Endothelial cell (in vitro differentiated cells): ENCODE data around the gene PPP3CA. TPM values are rescaled to one million over a fixed set of nuclear protein-coding genes. Genes with fewer than 3 reads are reported as not detected.

Source experiments
- DNase-seq: peaks from one replicate; pipeline ENCODE4 v3.0.0; 2021; ENCODE audit warnings: low spot score
- H3K27ac Mint-ChIP-seq: one replicate; pipeline ENCODE4 v1.8.0; 2021; ENCODE audit warnings: mixed read lengths, inconsistent platforms; ENCODE audit not compliant: unreplicated experiment
- H3K27me3 Mint-ChIP-seq: one replicate; pipeline ENCODE4 v1.8.0; 2021; ENCODE audit warnings: mild to moderate bottlenecking, moderate library complexity, mixed read lengths, inconsistent platforms; ENCODE audit not compliant: unreplicated experiment
- H3K36me3 Mint-ChIP-seq: one replicate; pipeline ENCODE4 v1.8.0; 2021; ENCODE audit warnings: mild to moderate bottlenecking, low read depth, mixed read lengths, inconsistent platforms; ENCODE audit not compliant: unreplicated experiment
- H3K4me1 Mint-ChIP-seq: one replicate; pipeline ENCODE4 v1.8.0; 2021; ENCODE audit warnings: mild to moderate bottlenecking, mixed read lengths, inconsistent platforms; ENCODE audit not compliant: unreplicated experiment
- H3K4me3 Mint-ChIP-seq: one replicate; pipeline ENCODE4 v1.8.0; 2021; ENCODE audit warnings: mild to moderate bottlenecking, mixed read lengths, inconsistent platforms; ENCODE audit not compliant: unreplicated experiment
- H3K9me3 Mint-ChIP-seq: one replicate; pipeline ENCODE4 v1.8.0; 2021; ENCODE audit warnings: mixed read lengths, inconsistent platforms; ENCODE audit not compliant: unreplicated experiment
- total RNA-seq: library from RNA; stranded (reverse); fragmentation: NEBNext Ultra II Directional; extraction: Animal tissue kit (Norgen Biotek cat#: 25700); gene quantifications from one replicate; pipeline ENCODE4 v1.2.1, GENCODE V29; 2021; ENCODE audit not compliant: unreplicated experiment
- TF ChIP-seq, protein P1 (sequence below): fragments of 200-600 bp; sonication (generic); IDR thresholded peaks from one replicate; pipeline ENCODE4 v1.5.0; 2021; ENCODE audit warnings: antibody characterized with exemption; ENCODE audit not compliant: unreplicated experiment

Gene PPP3CA
- total RNA-seq, 1 donor from 2014 or later = 60.5 TPM

DNA sequence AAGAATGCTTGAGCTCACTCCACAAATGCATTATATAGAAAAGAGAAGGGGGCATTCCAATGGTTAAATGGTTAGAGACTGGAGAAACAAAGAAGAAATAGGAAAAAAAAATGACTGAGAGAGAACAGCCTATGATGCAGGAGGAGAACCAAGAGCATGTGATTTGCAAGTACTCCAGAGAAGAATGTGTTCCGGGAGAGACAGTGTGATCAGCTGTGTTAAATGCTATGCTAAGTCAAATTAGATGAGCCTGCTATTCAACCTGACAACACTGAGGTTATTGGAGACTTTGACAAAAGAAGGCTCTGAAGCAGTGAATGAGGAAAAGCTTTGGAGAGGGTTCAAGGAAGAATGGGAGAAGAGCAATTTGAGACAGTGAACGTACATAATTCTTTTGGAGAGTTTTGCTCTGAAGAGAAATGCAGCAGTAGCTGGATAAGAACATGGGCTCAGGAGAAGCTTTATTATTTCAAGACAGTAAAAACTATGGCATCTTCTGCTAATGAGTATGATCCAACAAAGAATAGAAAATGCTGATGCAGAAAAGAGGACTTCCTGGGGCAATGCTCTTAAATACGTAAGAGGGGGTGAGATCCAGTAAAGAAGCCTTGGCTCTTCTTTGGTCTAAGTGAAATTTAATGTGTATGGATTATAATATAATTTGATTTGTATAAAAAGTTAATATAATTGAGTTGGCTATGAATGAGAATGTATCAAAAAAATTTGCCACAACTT, 66.3 kb downstream of the PPP3CA start:
- no peaks in the 10 kb centered on the region for H3K9me3 Mint-ChIP-seq
- H3K27ac Mint-ChIP-seq = peak overlapping the region; percentile 36
- TF ChIP-seq, protein P1, sequence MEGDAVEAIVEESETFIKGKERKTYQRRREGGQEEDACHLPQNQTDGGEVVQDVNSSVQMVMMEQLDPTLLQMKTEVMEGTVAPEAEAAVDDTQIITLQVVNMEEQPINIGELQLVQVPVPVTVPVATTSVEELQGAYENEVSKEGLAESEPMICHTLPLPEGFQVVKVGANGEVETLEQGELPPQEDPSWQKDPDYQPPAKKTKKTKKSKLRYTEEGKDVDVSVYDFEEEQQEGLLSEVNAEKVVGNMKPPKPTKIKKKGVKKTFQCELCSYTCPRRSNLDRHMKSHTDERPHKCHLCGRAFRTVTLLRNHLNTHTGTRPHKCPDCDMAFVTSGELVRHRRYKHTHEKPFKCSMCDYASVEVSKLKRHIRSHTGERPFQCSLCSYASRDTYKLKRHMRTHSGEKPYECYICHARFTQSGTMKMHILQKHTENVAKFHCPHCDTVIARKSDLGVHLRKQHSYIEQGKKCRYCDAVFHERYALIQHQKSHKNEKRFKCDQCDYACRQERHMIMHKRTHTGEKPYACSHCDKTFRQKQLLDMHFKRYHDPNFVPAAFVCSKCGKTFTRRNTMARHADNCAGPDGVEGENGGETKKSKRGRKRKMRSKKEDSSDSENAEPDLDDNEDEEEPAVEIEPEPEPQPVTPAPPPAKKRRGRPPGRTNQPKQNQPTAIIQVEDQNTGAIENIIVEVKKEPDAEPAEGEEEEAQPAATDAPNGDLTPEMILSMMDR = no peak
- peaks cover 9% of the 10 kb centered on the region for H3K36me3 Mint-ChIP-seq
- DNase-seq = no peak
- peaks cover 58% of the 10 kb centered on the region for H3K4me1 Mint-ChIP-seq
- no peak overlapping the region for H3K4me3 Mint-ChIP-seq
- peaks cover 7% of the 10 kb centered on the region for H3K27me3 Mint-ChIP-seq

DNA sequence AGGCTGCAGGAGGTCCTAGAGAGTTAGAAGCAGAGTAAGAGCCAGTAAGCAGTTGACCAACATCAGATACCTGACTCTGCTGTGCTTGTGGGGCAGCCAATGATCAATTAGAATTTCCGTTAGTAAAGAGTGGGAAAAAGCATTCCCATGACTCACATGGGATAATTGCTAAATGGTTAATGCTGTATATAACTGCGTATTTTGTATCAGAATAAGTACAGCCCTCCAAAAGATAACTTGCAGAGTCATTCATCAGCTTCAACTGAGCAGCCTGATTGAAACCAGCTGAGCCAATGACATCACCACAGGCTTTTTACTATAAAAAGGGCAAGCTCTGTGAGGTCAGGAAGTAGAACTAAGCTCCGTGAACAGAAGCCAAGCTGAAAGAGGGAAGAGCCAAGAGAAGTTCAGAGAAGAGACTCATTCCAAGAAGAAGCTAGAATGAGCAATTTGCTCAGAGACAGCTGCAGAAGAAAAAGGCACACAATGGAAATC, 67.9 kb downstream of the PPP3CA start:
- peaks cover 6% of the 10 kb centered on the region for H3K27me3 Mint-ChIP-seq
- H3K4me1 Mint-ChIP-seq = peaks cover 52% of the 10 kb centered on the region
- peaks cover 9% of the 10 kb centered on the region for H3K36me3 Mint-ChIP-seq
- H3K4me3 Mint-ChIP-seq = no peak overlapping the region
- DNase-seq = no peak
- TF ChIP-seq, protein P1 = no peak
- H3K27ac Mint-ChIP-seq = no peak overlapping the region
- H3K9me3 Mint-ChIP-seq = no peaks in the 10 kb centered on the region

DNA sequence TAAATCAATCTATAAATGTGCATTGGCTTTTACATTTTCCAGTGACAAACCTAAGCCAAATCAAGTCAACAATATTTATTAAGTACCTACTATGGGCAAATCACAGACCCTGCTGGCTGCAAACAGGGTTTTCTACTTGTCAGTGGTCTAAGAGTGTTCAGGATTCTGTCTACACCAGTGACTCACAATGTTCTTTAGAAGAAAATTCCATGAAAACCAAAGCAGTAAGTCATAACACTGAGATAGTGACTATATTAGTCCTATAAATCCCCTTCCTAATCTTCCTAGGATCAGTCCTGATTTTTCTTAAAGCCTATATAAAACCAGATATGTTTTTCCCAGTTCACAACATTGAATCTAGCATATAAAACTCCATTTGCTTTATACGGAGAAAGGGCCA, 69.7 kb downstream of the PPP3CA start:
- no peak overlapping the region for H3K27ac Mint-ChIP-seq
- TF ChIP-seq, protein P1 = no peak
- DNase-seq = no peak
- peaks cover 43% of the 10 kb centered on the region for H3K4me1 Mint-ChIP-seq
- H3K4me3 Mint-ChIP-seq = no peak overlapping the region
- peaks cover 9% of the 10 kb centered on the region for H3K36me3 Mint-ChIP-seq
- H3K9me3 Mint-ChIP-seq = no peaks in the 10 kb centered on the region
- H3K27me3 Mint-ChIP-seq = peaks cover 6% of the 10 kb centered on the region

DNA sequence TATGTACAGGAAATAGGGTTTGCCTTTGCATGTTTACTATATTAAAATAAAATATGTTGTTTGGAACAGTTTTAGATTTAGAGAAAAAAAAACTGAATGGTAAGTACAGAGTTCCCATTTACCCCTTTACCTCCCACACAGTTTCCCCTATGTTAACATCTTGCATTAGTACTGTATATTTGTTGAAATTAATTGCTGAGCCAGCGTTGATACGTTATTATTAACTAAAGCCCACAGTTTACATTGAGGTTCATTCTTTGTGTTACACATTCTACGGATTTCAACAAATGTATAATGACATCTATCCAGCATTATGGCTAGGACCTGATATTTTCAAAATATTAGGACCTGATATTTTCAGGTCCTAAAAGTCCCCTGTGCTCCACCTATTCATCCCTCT, 70.7 kb downstream of the PPP3CA start:
- Mint-ChIP-seq H3K9me3 (no peaks in the 10 kb centered on the region), H3K4me1 (peaks cover 41% of the 10 kb centered on the region), H3K4me3 (no peak overlapping the region), H3K27me3 (peaks cover 6% of the 10 kb centered on the region), H3K36me3 (peaks cover 9% of the 10 kb centered on the region), H3K27ac (no peak overlapping the region)
- DNase-seq = no peak
- TF ChIP-seq, protein P1 = no peak
